ENCODE data around the gene MKRN2OS.

- TF ChIP-seq, protein P1, sequence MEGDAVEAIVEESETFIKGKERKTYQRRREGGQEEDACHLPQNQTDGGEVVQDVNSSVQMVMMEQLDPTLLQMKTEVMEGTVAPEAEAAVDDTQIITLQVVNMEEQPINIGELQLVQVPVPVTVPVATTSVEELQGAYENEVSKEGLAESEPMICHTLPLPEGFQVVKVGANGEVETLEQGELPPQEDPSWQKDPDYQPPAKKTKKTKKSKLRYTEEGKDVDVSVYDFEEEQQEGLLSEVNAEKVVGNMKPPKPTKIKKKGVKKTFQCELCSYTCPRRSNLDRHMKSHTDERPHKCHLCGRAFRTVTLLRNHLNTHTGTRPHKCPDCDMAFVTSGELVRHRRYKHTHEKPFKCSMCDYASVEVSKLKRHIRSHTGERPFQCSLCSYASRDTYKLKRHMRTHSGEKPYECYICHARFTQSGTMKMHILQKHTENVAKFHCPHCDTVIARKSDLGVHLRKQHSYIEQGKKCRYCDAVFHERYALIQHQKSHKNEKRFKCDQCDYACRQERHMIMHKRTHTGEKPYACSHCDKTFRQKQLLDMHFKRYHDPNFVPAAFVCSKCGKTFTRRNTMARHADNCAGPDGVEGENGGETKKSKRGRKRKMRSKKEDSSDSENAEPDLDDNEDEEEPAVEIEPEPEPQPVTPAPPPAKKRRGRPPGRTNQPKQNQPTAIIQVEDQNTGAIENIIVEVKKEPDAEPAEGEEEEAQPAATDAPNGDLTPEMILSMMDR (conservative IDR thresholded peaks at IDR 0.05 in 1 of 2, IDR thresholded peaks at IDR 0.05 in 1 of 2; ENCODE audit: low read depth in 1 of 2, low read length in 2 of 2): no peak
- TF ChIP-seq EZH2 (IDR thresholded peaks at IDR 0.05; ENCODE audit: low read length, missing control alignments): no peak
Measured at GRCh38 chr3:12506201-12506709, 39.0 kb downstream of the MKRN2OS start.
